GM12875 (cell line): Measurements from ENCODE around the gene CDHR3.

Experiments used
- H3K4me3 ChIP-seq: one replicate; pipeline ENCODE4 v1.5.1; 2011; ENCODE audit warnings: low read depth, low read length, control low read depth
- CTCF ChIP-seq: IDR thresholded peaks from 2 replicates; pipeline ENCODE4 v1.5.1; 2011; ENCODE audit warnings: low read depth, mild to moderate bottlenecking, control low read depth, inconsistent platforms, low read length, moderate library complexity, borderline replicate concordance; ENCODE audit not compliant: insufficient read depth

Gene CDHR3

GRCh38 chr7:106023369-106024322 lies 60.6 kb downstream of the CDHR3 start:
- H3K4me3 ChIP-seq, result no peak overlapping the region
- TF ChIP-seq CTCF, result no peak

GRCh38 chr7:106026101-106026500 lies 63.0 kb downstream of the CDHR3 start:
- no peak for TF ChIP-seq CTCF
- no peak overlapping the region for H3K4me3 ChIP-seq

GRCh38 chr7:106029451-106029850 lies 66.4 kb downstream of the CDHR3 start:
- no peak for TF ChIP-seq CTCF
- H3K4me3 ChIP-seq, result no peak overlapping the region

GRCh38 chr7:106029941-106030340 lies 66.9 kb downstream of the CDHR3 start:
- H3K4me3 ChIP-seq, result no peak overlapping the region
- peak; percentile 20; the same call in 1 of the 2 replicates for TF ChIP-seq CTCF

GRCh38 chr7:106031300-106032035 lies 68.4 kb downstream of the CDHR3 start:
- no peak overlapping the region for H3K4me3 ChIP-seq
- TF ChIP-seq CTCF, result no peak

GRCh38 chr7:106032295-106032694 lies 69.2 kb downstream of the CDHR3 start:
- no peak overlapping the region for H3K4me3 ChIP-seq
- TF ChIP-seq CTCF, result no peak
